Neural progenitor cell (in vitro differentiated cells): ENCODE results near the gene MSI2. TPM values are rescaled to one million over a fixed set of nuclear protein-coding genes. Genes with fewer than 3 reads are reported as not detected.
A peak's percentile ranks its signal among the peaks of the same experiment; 100 is the strongest.

Experiments used
- DNase-seq: peaks from one replicate; pipeline ENCODE4 v3.0.0-alpha.2; 2016; ENCODE audit warnings: low spot score
- H2AFZ ChIP-seq: fragments of 200-600 bp; sonication (generic); replicated peaks from 2 replicates; pipeline ENCODE4 v1.6.1; 2016; ENCODE audit warnings: antibody characterized with exemption
- H3F3A ChIP-seq: fragments of 200-600 bp; sonication (generic); 2 replicates; pipeline ENCODE4 v1.6.1; 2016; ENCODE audit warnings: antibody characterized with exemption, low read depth
- H3K27ac ChIP-seq: fragments of 200-600 bp; sonication (generic); 2 replicates; pipeline ENCODE4 v1.5.1; 2016; ENCODE audit warnings: mild to moderate bottlenecking
- H3K27me3 ChIP-seq: fragments of 200-600 bp; sonication (generic); 2 replicates; pipeline ENCODE4 v1.6.1; 2016; ENCODE audit warnings: mild to moderate bottlenecking, moderate library complexity
- H3K36me3 ChIP-seq: fragments of 200-600 bp; sonication (generic); 2 replicates; pipeline ENCODE4 v1.5.1; 2016
- H3K4me1 ChIP-seq: fragments of 200-600 bp; sonication (generic); 2 replicates; pipeline ENCODE4 v1.6.1; 2016; ENCODE audit warnings: mixed run types
- H3K4me2 ChIP-seq: fragments of 200-600 bp; sonication (generic); 2 replicates; pipeline ENCODE4 v1.6.1; 2016
- H3K4me3 ChIP-seq: fragments of 200-600 bp; sonication (generic); 2 replicates; pipeline ENCODE4 v1.5.1; 2016
- H3K79me2 ChIP-seq: fragments of 200-600 bp; sonication (generic); 2 replicates; pipeline ENCODE4 v1.6.1; 2016; ENCODE audit warnings: low read depth
- H3K9ac ChIP-seq: fragments of 200-600 bp; sonication (generic); 2 replicates; pipeline ENCODE4 v1.6.1; 2016
- H3K9me3 ChIP-seq: fragments of 200-600 bp; sonication (generic); 2 replicates; pipeline ENCODE4 v1.5.1; 2016; ENCODE audit warnings: low read depth
- H4K20me1 ChIP-seq: fragments of 200-600 bp; sonication (generic); 2 replicates; pipeline ENCODE4 v1.6.1; 2016; ENCODE audit warnings: low read depth
- H3K27ac Mint-ChIP-seq: 3 replicates; pipeline ENCODE4 v1.8.0; 2021; ENCODE audit warnings: mixed read lengths
- H3K27me3 Mint-ChIP-seq: 2 replicates; pipeline ENCODE4 v1.8.0; 2022; ENCODE audit warnings: low read depth, mild to moderate bottlenecking, inconsistent platforms, moderate library complexity, mixed read lengths; ENCODE audit not compliant: insufficient read depth
- H3K36me3 Mint-ChIP-seq: 3 replicates; pipeline ENCODE4 v1.8.0; 2021; ENCODE audit warnings: mixed read lengths
- H3K4me1 Mint-ChIP-seq: 3 replicates; pipeline ENCODE4 v1.8.0; 2021; ENCODE audit warnings: mixed read lengths
- H3K4me3 Mint-ChIP-seq: 3 replicates; pipeline ENCODE4 v1.8.0; 2021; ENCODE audit warnings: mild to moderate bottlenecking, moderate library complexity, mixed read lengths
- H3K9me3 Mint-ChIP-seq: 3 replicates; pipeline ENCODE4 v1.8.0; 2020; ENCODE audit warnings: mixed read lengths
- EZH2 ChIP-seq: fragments of 200-600 bp; sonication (generic); IDR thresholded peaks from 2 replicates; pipeline ENCODE4 v1.6.1; 2017; ENCODE audit warnings: antibody characterized with exemption, mild to moderate bottlenecking, moderate library complexity
- EZH2phosphoT487 ChIP-seq: fragments of 200-600 bp; sonication (generic); IDR thresholded peaks from 2 replicates; pipeline ENCODE4 v1.6.1; 2017; ENCODE audit warnings: antibody characterized with exemption
- total RNA-seq: library from RNA; depleted of rRNA; stranded (reverse); fragments of >200 nt; gene quantifications from 2 replicates; pipeline ENCODE4 v1.2.3, GENCODE V29; 2015; ENCODE audit warnings: low replicate concordance
- TF ChIP-seq, protein P1 (sequence below): fragments of 200-600 bp; sonication (generic); IDR thresholded peaks from 2 replicates; pipeline ENCODE4 v1.5.1; 2017; ENCODE audit warnings: antibody characterized with exemption, mild to moderate bottlenecking

Gene MSI2
- total RNA-seq, 1 donor from 2014 or later = 96.9 TPM

DNA sequence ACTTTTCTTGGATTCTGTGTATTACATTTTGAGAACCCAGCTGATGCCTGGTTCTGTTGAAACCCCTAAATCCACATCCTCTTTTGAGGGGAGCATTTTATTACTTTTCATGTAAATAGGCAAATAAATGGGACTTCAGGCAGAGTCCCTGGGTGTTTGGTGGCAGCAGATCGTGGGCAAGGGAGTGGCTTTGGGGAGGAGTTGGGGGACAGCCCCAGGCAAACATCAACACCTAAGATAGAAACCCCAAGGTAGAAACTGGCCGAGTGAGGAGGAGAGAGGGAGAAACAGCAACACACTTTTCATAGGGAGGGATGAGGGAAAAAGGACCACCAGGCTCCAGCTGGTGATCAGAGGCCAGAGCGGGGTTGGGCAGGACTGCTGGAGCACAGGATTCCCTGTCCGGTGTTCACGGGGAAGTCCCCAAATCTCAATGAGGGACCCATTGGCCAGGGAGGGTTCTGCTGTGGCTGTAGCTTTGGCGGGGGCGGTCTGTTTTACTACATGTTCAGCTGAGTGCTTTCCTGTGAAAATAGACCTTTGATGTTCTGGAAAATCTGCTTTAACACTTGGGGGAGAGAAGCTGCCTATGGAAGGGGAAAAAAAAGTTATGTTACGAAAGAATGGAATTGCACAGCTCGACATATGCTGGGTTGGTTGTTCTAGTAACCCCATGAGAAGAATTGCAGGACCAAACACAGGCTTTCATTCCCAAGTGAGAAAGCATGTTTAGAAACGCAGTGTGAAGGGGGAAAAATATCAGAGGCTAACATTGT lies 46.6 kb downstream of the MSI2 start:
- peaks cover 99% of the 10 kb centered on the region for H3K79me2 ChIP-seq
- no peak overlapping the region for H3K27ac ChIP-seq
- TF ChIP-seq EZH2phosphoT487 (no peak), EZH2 (no peak)
- TF ChIP-seq, protein P1, sequence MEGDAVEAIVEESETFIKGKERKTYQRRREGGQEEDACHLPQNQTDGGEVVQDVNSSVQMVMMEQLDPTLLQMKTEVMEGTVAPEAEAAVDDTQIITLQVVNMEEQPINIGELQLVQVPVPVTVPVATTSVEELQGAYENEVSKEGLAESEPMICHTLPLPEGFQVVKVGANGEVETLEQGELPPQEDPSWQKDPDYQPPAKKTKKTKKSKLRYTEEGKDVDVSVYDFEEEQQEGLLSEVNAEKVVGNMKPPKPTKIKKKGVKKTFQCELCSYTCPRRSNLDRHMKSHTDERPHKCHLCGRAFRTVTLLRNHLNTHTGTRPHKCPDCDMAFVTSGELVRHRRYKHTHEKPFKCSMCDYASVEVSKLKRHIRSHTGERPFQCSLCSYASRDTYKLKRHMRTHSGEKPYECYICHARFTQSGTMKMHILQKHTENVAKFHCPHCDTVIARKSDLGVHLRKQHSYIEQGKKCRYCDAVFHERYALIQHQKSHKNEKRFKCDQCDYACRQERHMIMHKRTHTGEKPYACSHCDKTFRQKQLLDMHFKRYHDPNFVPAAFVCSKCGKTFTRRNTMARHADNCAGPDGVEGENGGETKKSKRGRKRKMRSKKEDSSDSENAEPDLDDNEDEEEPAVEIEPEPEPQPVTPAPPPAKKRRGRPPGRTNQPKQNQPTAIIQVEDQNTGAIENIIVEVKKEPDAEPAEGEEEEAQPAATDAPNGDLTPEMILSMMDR = no peak
- no peaks in the 10 kb centered on the region for H3K27me3 ChIP-seq
- H3K9me3 ChIP-seq = peaks cover 7% of the 10 kb centered on the region
- H3K36me3 ChIP-seq = peaks cover 22% of the 10 kb centered on the region
- no peak overlapping the region for H2AFZ ChIP-seq
- H3K9me3 Mint-ChIP-seq = peaks cover 25% of the 10 kb centered on the region
- no peak overlapping the region for H3K4me3 Mint-ChIP-seq
- no peaks in the 10 kb centered on the region for H3K27me3 Mint-ChIP-seq
- H3F3A ChIP-seq = peaks cover 6% of the 10 kb centered on the region
- peaks cover 71% of the 10 kb centered on the region for H3K36me3 Mint-ChIP-seq
- H3K4me1 Mint-ChIP-seq = peaks cover 41% of the 10 kb centered on the region
- H3K4me3 ChIP-seq = no peak overlapping the region
- DNase-seq = no peak
- H3K4me1 ChIP-seq = peaks cover 20% of the 10 kb centered on the region
- peaks cover 36% of the 10 kb centered on the region for H4K20me1 ChIP-seq
- no peak overlapping the region for H3K9ac ChIP-seq
- H3K27ac Mint-ChIP-seq = peak overlapping the region; percentile 52
- no peak overlapping the region for H3K4me2 ChIP-seq

DNA sequence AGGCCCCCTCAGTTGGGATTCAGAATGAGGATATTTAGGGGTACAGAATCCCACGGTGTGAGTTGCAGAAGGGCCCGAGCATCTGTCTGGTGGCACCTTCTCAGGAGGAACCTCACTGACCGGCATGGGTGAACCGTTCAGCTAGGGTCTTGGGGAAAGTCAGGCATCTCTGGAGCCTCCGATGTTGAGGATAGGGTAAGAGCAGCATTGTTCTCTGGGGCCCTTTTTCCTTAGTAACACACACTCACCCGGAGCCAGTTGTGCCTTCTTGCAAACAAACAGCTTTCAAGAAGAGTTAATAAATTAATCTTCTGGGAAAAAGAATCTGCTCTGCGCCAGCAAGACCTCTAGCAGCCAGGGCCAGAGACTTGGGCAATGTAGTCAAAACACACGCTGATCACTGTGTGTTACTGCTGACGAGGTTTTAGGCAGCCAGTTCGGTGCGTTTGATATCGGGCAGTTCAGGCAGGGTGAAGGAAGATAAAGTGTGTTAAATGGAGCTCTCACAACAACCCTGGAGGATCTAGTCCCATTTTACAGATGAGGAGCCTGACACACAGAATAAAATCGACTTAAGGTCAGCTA lies 48.9 kb downstream of the MSI2 start:
- TF ChIP-seq EZH2phosphoT487 (no peak), EZH2 (no peak)
- TF ChIP-seq, protein P1 = no peak
- peaks cover 6% of the 10 kb centered on the region for H3K36me3 ChIP-seq
- no peak overlapping the region for H3K4me3 Mint-ChIP-seq
- H3K27me3 ChIP-seq = no peaks in the 10 kb centered on the region
- H3K9me3 ChIP-seq = no peaks in the 10 kb centered on the region
- no peak overlapping the region for H3K27ac ChIP-seq
- peaks cover 59% of the 10 kb centered on the region for H4K20me1 ChIP-seq
- H3K79me2 ChIP-seq = peaks cover 97% of the 10 kb centered on the region
- H3K9me3 Mint-ChIP-seq = peaks cover 4% of the 10 kb centered on the region
- H3F3A ChIP-seq = peaks cover 6% of the 10 kb centered on the region
- H3K4me3 ChIP-seq = no peak overlapping the region
- DNase-seq = no peak
- no peak overlapping the region for H3K4me2 ChIP-seq
- peaks cover 56% of the 10 kb centered on the region for H3K4me1 Mint-ChIP-seq
- no peaks in the 10 kb centered on the region for H3K27me3 Mint-ChIP-seq
- no peak overlapping the region for H2AFZ ChIP-seq
- H3K4me1 ChIP-seq = peaks cover 13% of the 10 kb centered on the region
- peak overlapping the region; percentile 43 for H3K27ac Mint-ChIP-seq
- no peak overlapping the region for H3K9ac ChIP-seq
- H3K36me3 Mint-ChIP-seq = peaks cover 56% of the 10 kb centered on the region

DNA sequence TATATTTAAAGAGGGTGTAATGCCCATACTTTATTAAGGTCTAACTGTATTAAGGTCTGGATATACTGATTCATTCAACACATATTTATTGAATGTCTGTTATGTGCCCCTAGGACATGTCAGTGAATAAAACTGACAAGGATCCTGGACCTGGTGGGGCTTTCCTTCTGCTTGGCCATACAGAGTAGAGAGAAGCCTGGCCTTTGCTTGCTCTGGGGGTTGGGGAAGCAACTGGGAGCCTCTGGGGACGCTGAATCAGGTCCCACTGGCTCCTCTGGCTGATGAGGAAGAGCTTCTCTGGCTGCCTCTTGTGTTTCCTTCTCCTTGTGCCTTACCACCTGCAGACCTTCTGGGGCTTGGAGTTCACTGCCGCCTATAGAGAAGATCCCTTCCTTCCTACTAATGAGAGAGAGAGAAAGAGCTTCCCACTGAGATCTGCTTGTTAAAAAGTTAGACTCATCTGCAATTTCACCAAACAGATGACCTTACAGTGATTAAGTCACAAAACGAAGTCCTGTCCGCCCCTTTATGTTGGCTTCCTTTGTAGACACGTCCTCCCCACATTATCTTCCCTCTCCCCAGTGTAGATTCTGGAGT lies 49.7 kb downstream of the MSI2 start:
- Histone ChIP-seq H3K4me2 (no peak overlapping the region), H3K9ac (no peak overlapping the region), H3K4me3 (no peak overlapping the region), H3F3A (peaks cover 10% of the 10 kb centered on the region), H3K9me3 (no peaks in the 10 kb centered on the region), H2AFZ (no peak overlapping the region), H3K36me3 (no peaks in the 10 kb centered on the region), H3K27me3 (no peaks in the 10 kb centered on the region), H4K20me1 (peaks cover 66% of the 10 kb centered on the region), H3K4me1 (peaks cover 13% of the 10 kb centered on the region), H3K79me2 (peaks cover 95% of the 10 kb centered on the region), H3K27ac (no peak overlapping the region)
- no peak for DNase-seq
- peaks cover 4% of the 10 kb centered on the region for H3K9me3 Mint-ChIP-seq
- peak overlapping the region; percentile 12 for H3K27ac Mint-ChIP-seq
- no peak overlapping the region for H3K4me3 Mint-ChIP-seq
- TF ChIP-seq EZH2 = no peak
- TF ChIP-seq, protein P1 = no peak
- no peak for TF ChIP-seq EZH2phosphoT487
- peaks cover 53% of the 10 kb centered on the region for H3K36me3 Mint-ChIP-seq
- H3K4me1 Mint-ChIP-seq = peaks cover 60% of the 10 kb centered on the region
- no peaks in the 10 kb centered on the region for H3K27me3 Mint-ChIP-seq
